ENCODE data around the gene MFSD2A.
A peak's percentile ranks its signal among the peaks of the same experiment; 100 is the strongest.

MFSD2A gene

DNA sequence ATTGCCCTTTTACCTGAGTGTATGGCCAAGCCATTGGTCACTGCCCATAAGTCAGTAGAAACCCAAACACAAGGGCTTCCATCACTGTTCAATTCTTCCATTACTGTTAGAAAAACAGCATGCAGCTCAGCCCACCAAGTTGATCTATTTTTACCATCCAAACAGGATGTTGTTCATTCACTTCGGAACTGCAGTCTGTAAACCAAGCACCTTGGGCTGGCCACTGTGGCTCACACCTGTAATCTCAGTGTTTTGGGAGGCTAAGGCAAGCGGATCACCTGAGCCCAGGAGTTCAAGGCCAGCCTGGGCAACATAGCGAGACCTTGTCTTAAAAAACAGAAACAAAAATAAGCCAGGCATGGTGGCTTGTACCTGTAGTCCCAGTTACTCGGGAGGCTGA, 8.7 kb upstream of the MFSD2A start:
- Histone ChIP-seq H3K27ac (ENCODE audit: low read depth, low read length) (no peak overlapping the region), H3K4me3 (ENCODE audit: low read length) (peak overlapping the region; percentile 32; the same call in 1 of the 2 replicates), H3F3A (ENCODE audit: control insufficient read depth, insufficient read depth) (no peaks in the 10 kb centered on the region), H3K9me2 (replicated peaks; ENCODE audit: control insufficient read depth, low read length) (no peaks in the 10 kb centered on the region), H3K27me3 (ENCODE audit: control insufficient read depth, low read length) (peaks cover 3% of the 10 kb centered on the region; the same call in 1 of the 2 replicates), H3K36me3 (ENCODE audit: control insufficient read depth, low read length) (no peaks in the 10 kb centered on the region), H4K20me1 (ENCODE audit: control insufficient read depth, insufficient read depth, low read depth, low read length) (no peaks in the 10 kb centered on the region), H3K4me2 (ENCODE audit: low read length) (peak overlapping the region; percentile 47), H3K79me2 (ENCODE audit: control insufficient read depth, low read length) (no peaks in the 10 kb centered on the region), H3K9me3 (ENCODE audit: control insufficient read depth, insufficient read depth, low read length) (no peaks in the 10 kb centered on the region), H3K4me1 (ENCODE audit: control insufficient read depth, low read length) (peaks cover 13% of the 10 kb centered on the region)
- TF ChIP-seq EZH2phosphoT487 (IDR thresholded peaks at IDR 0.05; ENCODE audit: borderline replicate concordance, low read length): no peak
- TF ChIP-seq, protein P1, sequence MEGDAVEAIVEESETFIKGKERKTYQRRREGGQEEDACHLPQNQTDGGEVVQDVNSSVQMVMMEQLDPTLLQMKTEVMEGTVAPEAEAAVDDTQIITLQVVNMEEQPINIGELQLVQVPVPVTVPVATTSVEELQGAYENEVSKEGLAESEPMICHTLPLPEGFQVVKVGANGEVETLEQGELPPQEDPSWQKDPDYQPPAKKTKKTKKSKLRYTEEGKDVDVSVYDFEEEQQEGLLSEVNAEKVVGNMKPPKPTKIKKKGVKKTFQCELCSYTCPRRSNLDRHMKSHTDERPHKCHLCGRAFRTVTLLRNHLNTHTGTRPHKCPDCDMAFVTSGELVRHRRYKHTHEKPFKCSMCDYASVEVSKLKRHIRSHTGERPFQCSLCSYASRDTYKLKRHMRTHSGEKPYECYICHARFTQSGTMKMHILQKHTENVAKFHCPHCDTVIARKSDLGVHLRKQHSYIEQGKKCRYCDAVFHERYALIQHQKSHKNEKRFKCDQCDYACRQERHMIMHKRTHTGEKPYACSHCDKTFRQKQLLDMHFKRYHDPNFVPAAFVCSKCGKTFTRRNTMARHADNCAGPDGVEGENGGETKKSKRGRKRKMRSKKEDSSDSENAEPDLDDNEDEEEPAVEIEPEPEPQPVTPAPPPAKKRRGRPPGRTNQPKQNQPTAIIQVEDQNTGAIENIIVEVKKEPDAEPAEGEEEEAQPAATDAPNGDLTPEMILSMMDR (IDR thresholded peaks at IDR 0.05; ENCODE audit: low read depth, low read length, poor library complexity, severe bottlenecking): no peak

DNA sequence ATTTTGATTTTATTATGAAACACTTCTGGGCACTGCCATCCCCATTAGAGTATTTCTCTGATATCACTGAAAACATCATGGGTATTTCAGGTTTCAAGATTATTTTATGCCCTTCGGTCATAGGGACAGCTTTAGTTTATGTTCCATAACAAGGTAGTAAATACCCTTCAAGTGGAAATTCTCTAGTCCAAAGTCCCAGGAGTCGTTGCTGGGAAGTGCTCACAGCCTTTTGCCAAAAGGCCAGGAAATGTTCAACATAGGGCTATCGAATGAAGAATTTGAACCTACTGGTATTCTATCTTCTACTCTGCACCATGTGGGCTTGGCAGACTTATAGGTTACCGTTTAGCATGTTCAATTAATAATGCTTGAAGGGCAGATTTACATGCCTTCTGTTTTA, 7.7 kb upstream of the MFSD2A start:
- TF ChIP-seq, protein P1 (IDR thresholded peaks at IDR 0.05; ENCODE audit: low read depth, low read length, poor library complexity, severe bottlenecking): no peak
- no peak for TF ChIP-seq EZH2phosphoT487 (IDR thresholded peaks at IDR 0.05; ENCODE audit: borderline replicate concordance, low read length)
- H3K9me2 ChIP-seq (replicated peaks; ENCODE audit: control insufficient read depth, low read length): no peaks in the 10 kb centered on the region
- H3K27ac ChIP-seq (ENCODE audit: low read depth, low read length): no peak overlapping the region

DNA sequence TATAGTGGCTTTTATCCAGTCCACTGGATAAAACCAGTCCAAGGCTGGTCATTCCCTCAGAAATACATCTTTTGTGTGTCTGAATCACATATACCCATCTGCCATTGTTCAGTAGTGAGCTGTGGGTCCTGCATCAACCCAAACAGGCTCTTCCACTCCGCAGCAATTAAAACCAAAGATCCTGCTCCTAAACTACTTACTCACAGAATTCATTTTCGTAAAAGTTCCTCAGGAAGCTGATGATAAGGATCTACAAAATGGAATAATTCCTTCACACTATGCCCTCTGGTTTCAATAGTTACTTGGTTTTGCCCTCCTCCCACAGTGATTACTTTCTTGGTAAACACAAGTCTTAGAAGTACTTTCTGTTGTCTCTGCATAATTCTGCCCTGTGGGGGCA, 5.1 kb upstream of the MFSD2A start:
- peaks cover 20% of the 10 kb centered on the region for H3K4me1 ChIP-seq (ENCODE audit: control insufficient read depth, low read length)
- H3K4me2 ChIP-seq (ENCODE audit: low read length): no peak overlapping the region
- H3K4me3 ChIP-seq (ENCODE audit: low read length): no peak overlapping the region
- H4K20me1 ChIP-seq (ENCODE audit: control insufficient read depth, insufficient read depth, low read depth, low read length): no peaks in the 10 kb centered on the region
- no peak overlapping the region for H3K27ac ChIP-seq (ENCODE audit: low read depth, low read length)
- no peaks in the 10 kb centered on the region for H3F3A ChIP-seq (ENCODE audit: control insufficient read depth, insufficient read depth)
- H3K9me2 ChIP-seq (replicated peaks; ENCODE audit: control insufficient read depth, low read length): no peaks in the 10 kb centered on the region
- no peaks in the 10 kb centered on the region for H3K36me3 ChIP-seq (ENCODE audit: control insufficient read depth, low read length)
- no peak for TF ChIP-seq EZH2phosphoT487 (IDR thresholded peaks at IDR 0.05; ENCODE audit: borderline replicate concordance, low read length)
- TF ChIP-seq, protein P1 (IDR thresholded peaks at IDR 0.05; ENCODE audit: low read depth, low read length, poor library complexity, severe bottlenecking): no peak
- no peaks in the 10 kb centered on the region for H3K9me3 ChIP-seq (ENCODE audit: control insufficient read depth, insufficient read depth, low read length)
- no peaks in the 10 kb centered on the region for H3K27me3 ChIP-seq (ENCODE audit: control insufficient read depth, low read length)
- H3K79me2 ChIP-seq (ENCODE audit: control insufficient read depth, low read length): no peaks in the 10 kb centered on the region

More for the DNA sequence above, 7.7 kb upstream of the MFSD2A start:
- no peaks in the 10 kb centered on the region for H3K9me3 ChIP-seq (ENCODE audit: control insufficient read depth, insufficient read depth, low read length)
- no peak overlapping the region for H3K4me3 ChIP-seq (ENCODE audit: low read length)
- H3K79me2 ChIP-seq (ENCODE audit: control insufficient read depth, low read length): no peaks in the 10 kb centered on the region
- peaks cover 13% of the 10 kb centered on the region for H3K4me1 ChIP-seq (ENCODE audit: control insufficient read depth, low read length)
- no peaks in the 10 kb centered on the region for H3K36me3 ChIP-seq (ENCODE audit: control insufficient read depth, low read length)
- no peaks in the 10 kb centered on the region for H3F3A ChIP-seq (ENCODE audit: control insufficient read depth, insufficient read depth)
- no peaks in the 10 kb centered on the region for H4K20me1 ChIP-seq (ENCODE audit: control insufficient read depth, insufficient read depth, low read depth, low read length)
- H3K4me2 ChIP-seq (ENCODE audit: low read length): no peak overlapping the region
- peaks cover 3% of the 10 kb centered on the region; the same call in 1 of the 2 replicates for H3K27me3 ChIP-seq (ENCODE audit: control insufficient read depth, low read length)
